Loucy (cell line): ENCODE data around the gene CUBN.

Experiments
- H2AFZ ChIP-seq: fragments of 200-600 bp; sonication (generic); 2 replicates; pipeline ENCODE4 v1.6.0; 2016; ENCODE audit warnings: antibody characterized with exemption, mild to moderate bottlenecking, low read length, moderate library complexity
- H3F3A ChIP-seq: fragments of 200-600 bp; 2 replicates; pipeline ENCODE4 v1.6.0; 2016; ENCODE audit warnings: antibody characterized with exemption, low read depth, mild to moderate bottlenecking
- H3K27me3 ChIP-seq: fragments of 200-600 bp; sonication (generic); 2 replicates; pipeline ENCODE4 v1.6.1; 2014; ENCODE audit warnings: low read length, mild to moderate bottlenecking; ENCODE audit not compliant: insufficient read depth, poor library complexity, severe bottlenecking
- H3K36me3 ChIP-seq: fragments of 200-600 bp; sonication (generic); 2 replicates; pipeline ENCODE4 v1.6.1; 2016; ENCODE audit warnings: low read length; ENCODE audit not compliant: insufficient read depth
- H3K4me1 ChIP-seq: fragments of 200-600 bp; sonication (generic); 2 replicates; pipeline ENCODE4 v1.5.1; 2014; ENCODE audit warnings: low read length, mild to moderate bottlenecking; ENCODE audit not compliant: insufficient read depth, poor library complexity, severe bottlenecking
- H3K4me2 ChIP-seq: fragments of 200-600 bp; sonication (generic); 2 replicates; pipeline ENCODE4 v1.6.0; 2014; ENCODE audit warnings: antibody characterized with exemption, low read length, low read depth, mild to moderate bottlenecking; ENCODE audit not compliant: poor library complexity, severe bottlenecking
- H3K4me3 ChIP-seq: fragments of 200-600 bp; sonication (generic); 2 replicates; pipeline ENCODE4 v1.5.1; 2014; ENCODE audit warnings: low read length, mild to moderate bottlenecking, mixed read lengths; ENCODE audit not compliant: poor library complexity, severe bottlenecking
- H3K79me2 ChIP-seq: fragments of 200-600 bp; sonication (generic); 2 replicates; pipeline ENCODE4 v1.6.1; 2014; ENCODE audit warnings: low read length; ENCODE audit not compliant: insufficient read depth
- H3K9ac ChIP-seq: fragments of 200-600 bp; sonication (generic); 2 replicates; pipeline ENCODE4 v1.6.0; 2014; ENCODE audit warnings: mild to moderate bottlenecking, low read depth, low read length, moderate library complexity; ENCODE audit not compliant: poor library complexity, severe bottlenecking
- H3K9me2 ChIP-seq: fragments of 200-600 bp; sonication (generic); replicated peaks from 2 replicates; pipeline ENCODE4 v1.6.1; 2016; ENCODE audit warnings: low read depth, low read length, mixed read lengths
- H3K9me3 ChIP-seq: fragments of 200-600 bp; sonication (generic); 2 replicates; pipeline ENCODE4 v1.6.1; 2014; ENCODE audit warnings: mild to moderate bottlenecking, antibody characterized with exemption, low read length, low read depth; ENCODE audit not compliant: insufficient read depth
- H4K20me1 ChIP-seq: fragments of 200-600 bp; sonication (generic); 2 replicates; pipeline ENCODE4 v1.6.0; 2014; ENCODE audit warnings: antibody characterized with exemption, low read length, mild to moderate bottlenecking; ENCODE audit not compliant: insufficient read depth, poor library complexity, severe bottlenecking
- CTCF ChIP-seq: fragments of 200-600 bp; sonication (generic); conservative IDR thresholded peaks from 2 replicates; pipeline ENCODE4 v1.5.1; 2014; ENCODE audit warnings: mild to moderate bottlenecking, antibody characterized with exemption, low read length
- EZH2phosphoT487 ChIP-seq: fragments of 200-600 bp; IDR thresholded peaks from 2 replicates; pipeline ENCODE4 v1.6.1; 2018; ENCODE audit warnings: antibody characterized with exemption, mild to moderate bottlenecking, moderate library complexity, borderline replicate concordance

CUBN gene

DNA sequence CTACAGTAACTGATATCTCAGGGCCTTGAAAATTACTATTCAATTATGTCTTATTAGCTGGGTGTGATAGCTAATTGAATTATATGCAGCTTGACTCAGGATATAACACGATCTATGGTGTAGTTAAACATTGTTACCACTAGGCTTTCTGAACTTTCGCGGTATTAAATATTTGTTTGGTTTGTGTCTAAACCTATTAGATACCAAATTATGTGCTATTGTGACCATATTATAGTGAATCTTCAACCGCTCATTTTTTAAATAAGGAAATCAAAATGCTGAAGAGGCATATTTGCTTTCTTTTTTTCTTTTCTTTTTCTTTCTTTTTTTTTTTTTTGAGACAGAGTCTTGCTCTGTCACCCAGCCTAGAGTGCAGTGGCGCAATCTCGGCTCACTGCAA is 213.1 kb downstream of the CUBN start:
- Histone ChIP-seq H3K9me3 (no peaks in the 10 kb centered on the region), H3K27me3 (no peaks in the 10 kb centered on the region), H3K79me2 (no peaks in the 10 kb centered on the region), H3K4me3 (no peak overlapping the region), H3K9ac (no peak overlapping the region), H2AFZ (no peak overlapping the region), H3K4me2 (no peak overlapping the region), H3K9me2 (no peaks in the 10 kb centered on the region), H3F3A (no peaks in the 10 kb centered on the region), H3K4me1 (peaks cover 8% of the 10 kb centered on the region), H3K36me3 (no peaks in the 10 kb centered on the region), H4K20me1 (no peaks in the 10 kb centered on the region)
- TF ChIP-seq CTCF: no peak
- TF ChIP-seq EZH2phosphoT487: no peak

GRCh38 chr10:16915300-16915699 is 214.3 kb downstream of the CUBN start:
- Histone ChIP-seq H2AFZ (no peak overlapping the region), H3K4me3 (no peak overlapping the region), H3K9me2 (no peaks in the 10 kb centered on the region), H4K20me1 (no peaks in the 10 kb centered on the region), H3K79me2 (no peaks in the 10 kb centered on the region), H3K36me3 (no peaks in the 10 kb centered on the region), H3K27me3 (no peaks in the 10 kb centered on the region), H3K9me3 (no peaks in the 10 kb centered on the region), H3K4me2 (no peak overlapping the region), H3F3A (no peaks in the 10 kb centered on the region), H3K9ac (no peak overlapping the region), H3K4me1 (peaks cover 9% of the 10 kb centered on the region)
- TF ChIP-seq EZH2phosphoT487 (no peak), CTCF (peak; percentile 58)

DNA sequence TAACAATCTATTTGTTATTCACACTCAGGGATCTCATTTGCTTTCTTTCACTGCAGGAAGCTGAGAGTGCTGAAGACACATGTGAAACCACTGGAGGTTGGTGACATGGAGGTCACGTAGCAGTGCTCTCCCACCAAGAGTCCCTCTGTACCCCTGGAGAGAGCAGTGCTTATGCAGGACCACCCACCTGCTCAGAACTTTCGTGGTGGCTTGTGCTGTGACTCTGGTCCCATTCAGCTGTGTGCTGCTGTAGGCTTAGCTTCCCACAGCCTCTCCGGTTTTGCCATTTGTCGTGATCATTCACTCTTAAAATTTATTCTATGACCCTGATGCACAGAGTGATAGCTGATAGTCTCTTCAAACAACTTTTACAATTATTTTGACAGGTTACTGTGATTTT is 216.3 kb downstream of the CUBN start:
- no peaks in the 10 kb centered on the region for H3K9me3 ChIP-seq
- H3K36me3 ChIP-seq: no peaks in the 10 kb centered on the region
- peaks cover 12% of the 10 kb centered on the region for H3K4me1 ChIP-seq
- no peaks in the 10 kb centered on the region for H3K9me2 ChIP-seq
- no peak overlapping the region for H3K4me3 ChIP-seq
- H4K20me1 ChIP-seq: no peaks in the 10 kb centered on the region
- H3F3A ChIP-seq: no peaks in the 10 kb centered on the region
- H3K27me3 ChIP-seq: no peaks in the 10 kb centered on the region
- H3K79me2 ChIP-seq: no peaks in the 10 kb centered on the region
- no peak overlapping the region for H2AFZ ChIP-seq
- H3K9ac ChIP-seq: no peak overlapping the region
- no peak overlapping the region for H3K4me2 ChIP-seq
- TF ChIP-seq CTCF (no peak), EZH2phosphoT487 (no peak)
